Erythroblast (primary cell): Measurements from ENCODE around the gene FAM98A.

ENCODE experiments used
- GATA1 ChIP-seq: IDR thresholded peaks from 2 replicates; pipeline ENCODE4 v1.6.1; 2011; ENCODE audit warnings: low read depth, mild to moderate bottlenecking, control low read depth, low read length, moderate library complexity
- POLR2A ChIP-seq: IDR thresholded peaks from 2 replicates; pipeline ENCODE4 v1.6.1; 2011; ENCODE audit warnings: mild to moderate bottlenecking, low read length

- TF ChIP-seq POLR2A (no peak), GATA1 (no peak)
These were observed 6.0 kb upstream of the FAM98A start for GRCh38 chr2:33605056-33605455.
